K562 (cell line): ENCODE measurements around the gene C19orf47. TPM values are rescaled to one million over a fixed set of nuclear protein-coding genes. Genes with fewer than 3 reads are reported as not detected.

Experiments
- ATAC-seq: fragments of 200-7000 bp; cut with Tn5 transposase; 3 replicates; pipeline ENCODE4 v1.9.1; 2020; ENCODE audit warnings: moderate library complexity
- BruUV-seq: library from RNA; stranded (reverse); fragments of 400-500 nt; replicated peaks from 2 replicates; lab custom pipeline; 2021; lab: Mats Ljungman, UMichigan
- CTCF ChIA-PET: fragments of 300-600 bp; formaldehyde crosslinking; extraction: SDS; loops from one replicate; lab custom pipeline; 2021; ENCODE audit warnings: low intra/inter-chr PET ratio; lab: Yijun Ruan, JAX
- POLR2A ChIA-PET: fragments of 300-600, 350-650 bp; sonication (Branson Sonifier 250); formaldehyde crosslinking; extraction: SDS; loops from one replicate; lab custom pipeline; 2021; ENCODE audit warnings: antibody characterized with exemption, inconsistent platforms; lab: Yijun Ruan, JAX
- DNase-seq, 4 experiments: peaks; one replicate each; pipeline versions ENCODE4 v3.0.0 to v3.0.0-alpha.2; 2011 to 2018; ENCODE audit warnings: low spot score in 3 of 4, mixed read lengths in 3 of 4; ENCODE audit errors: extremely low read depth in 1 of 4
- FAIRE-seq: peaks from 2 replicates; lab custom pipeline; 2011; peaks lifted over from hg19 to GRCh38; lab: Jason Lieb, UNC
- H2AFZ ChIP-seq: 2 replicates; pipeline ENCODE4 v1.6.0; 2011; ENCODE audit warnings: low read depth, low read length, control low read depth, inconsistent platforms
- H3K27ac ChIP-seq: fragments of 200-600 bp; 3 replicates; pipeline ENCODE4 v1.8.0; 2011; ENCODE audit warnings: low read depth, mild to moderate bottlenecking, control low read depth, inconsistent platforms, low read length, moderate library complexity, mixed read lengths; ENCODE audit errors: extremely low read depth
- H3K27me3 ChIP-seq, 2 experiments: fragments of 300-600 bp in 1 of 2; 2 replicates in 1 of 2; 3 replicates in 1 of 2; pipeline versions ENCODE4 v1.6.0 to v1.8.0; 2011; ENCODE audit warnings: inconsistent platforms in 2 of 2, low read length in 2 of 2, mild to moderate bottlenecking in 1 of 2, mixed read lengths in 1 of 2, moderate library complexity in 1 of 2; ENCODE audit not compliant: control insufficient read depth in 2 of 2, insufficient read depth in 2 of 2
- H3K36me3 ChIP-seq: fragments of 300-600 bp; 3 replicates; pipeline ENCODE4 v1.8.0; 2011; ENCODE audit warnings: mild to moderate bottlenecking, low read length, inconsistent platforms; ENCODE audit not compliant: control insufficient read depth, insufficient read depth
- H3K4me1 ChIP-seq, 2 experiments: fragments of 200-600 bp in 1 of 2; replicated peaks in 1 of 2; 2 replicates in 1 of 2; 3 replicates in 1 of 2; pipeline versions ENCODE4 v1.5.1 to v1.8.0; 2011; ENCODE audit warnings: inconsistent platforms in 2 of 2, low read length in 2 of 2, mild to moderate bottlenecking in 1 of 2, mixed read lengths in 1 of 2, moderate library complexity in 1 of 2; ENCODE audit not compliant: control insufficient read depth in 2 of 2, insufficient read depth in 2 of 2
- H3K4me2 ChIP-seq: 2 replicates; pipeline ENCODE4 v1.6.1; 2011; ENCODE audit warnings: low read length, control low read depth, inconsistent platforms, mixed read lengths; ENCODE audit not compliant: insufficient read depth
- H3K4me3 ChIP-seq: fragments of 200-600 bp; sonication (generic), shearing (Covaris generic); 2 replicates; pipeline ENCODE4 v1.5.1; 2016; ENCODE audit warnings: control low read depth, inconsistent platforms
- H3K79me2 ChIP-seq: fragments of 200-600 bp; 3 replicates; pipeline ENCODE4 v1.8.0; 2011; ENCODE audit warnings: low read length, inconsistent platforms; ENCODE audit not compliant: control insufficient read depth, insufficient read depth
- H3K9ac ChIP-seq, 2 experiments: 2 replicates each; pipeline versions ENCODE4 v1.6.0 to v1.6.1; 2011; ENCODE audit warnings: low read depth in 2 of 2, low read length in 2 of 2, control low read depth in 1 of 2, inconsistent platforms in 1 of 2, mild to moderate bottlenecking in 1 of 2, mixed read lengths in 1 of 2; ENCODE audit not compliant: insufficient read depth in 1 of 2
- H3K9me1 ChIP-seq: one replicate; pipeline ENCODE4 v1.6.0; 2011; ENCODE audit warnings: inconsistent platforms, mild to moderate bottlenecking, low read length, moderate library complexity; ENCODE audit not compliant: control insufficient read depth, insufficient read depth
- H3K9me3 ChIP-seq: replicated peaks from 2 replicates; pipeline ENCODE4 v1.5.1; 2011; ENCODE audit warnings: low read depth, low read length, inconsistent platforms; ENCODE audit not compliant: control insufficient read depth, insufficient read depth
- H4K20me1 ChIP-seq: replicated peaks from 2 replicates; pipeline ENCODE4 v1.6.1; 2011; ENCODE audit warnings: low read length, inconsistent platforms, mixed read lengths; ENCODE audit not compliant: control insufficient read depth, insufficient read depth
- E2F8 ChIP-seq: fragments of 450-650 bp; IDR thresholded peaks from 2 replicates; pipeline ENCODE4 v1.7.1; 2018; ENCODE audit warnings: mild to moderate bottlenecking, low read depth; ENCODE audit not compliant: partially characterized antibody
- GTF3C2 ChIP-seq: IDR thresholded peaks from 3 replicates; pipeline ENCODE4 v1.6.1; 2011; ENCODE audit warnings: borderline replicate concordance, mild to moderate bottlenecking, moderate library complexity; ENCODE audit not compliant: insufficient read length; ENCODE audit errors: extremely low read depth
- ILK ChIP-seq: fragments of 450-650 bp; IDR thresholded peaks from 2 replicates; pipeline ENCODE4 v1.6.1; 2016; ENCODE audit warnings: missing genetic modification characterization, low read depth, mild to moderate bottlenecking, missing compliant biosample characterization, moderate library complexity, borderline replicate concordance
- MEF2A ChIP-seq: IDR thresholded peaks from 2 replicates; pipeline ENCODE4 v1.6.1; 2011; ENCODE audit warnings: low read depth, mild to moderate bottlenecking, low read length, moderate library complexity; ENCODE audit not compliant: control insufficient read depth
- MXI1 ChIP-seq: IDR thresholded peaks from 2 replicates; pipeline ENCODE4 v1.6.1; 2011; ENCODE audit warnings: low read depth, mild to moderate bottlenecking, improper control_type of control experiment, low read length
- PCBP2 ChIP-seq: fragments of 200-400 bp; formaldehyde crosslinking; IDR thresholded peaks from 2 replicates; pipeline ENCODE4 v1.6.1; 2018; ENCODE audit warnings: low read length, low read depth, mild to moderate bottlenecking, moderate library complexity; ENCODE audit not compliant: poor library complexity, severe bottlenecking
- SP1 ChIP-seq: sonication (generic); formaldehyde crosslinking; IDR thresholded peaks from 2 replicates; pipeline ENCODE4 v1.8.1; 2022; ENCODE audit warnings: mild to moderate bottlenecking, missing genetic modification reagents
- SREBF1 ChIP-seq: fragments of 150-350 bp; IDR thresholded peaks from 2 replicates; pipeline ENCODE4 v1.6.1; 2014; ENCODE audit warnings: antibody characterized with exemption, low read depth, low read length, borderline replicate concordance
- TBP ChIP-seq: optimal IDR thresholded peaks from 2 replicates; pipeline ENCODE3; 2011; ENCODE audit warnings: low read depth, low read length, improper control_type of control experiment
- WHSC1 ChIP-seq: IDR thresholded peaks from one replicate; pipeline ENCODE4 v1.6.1; 2012; ENCODE audit warnings: low read length, control low read depth, inconsistent platforms
- ZKSCAN8 ChIP-seq: fragments of 200-800 bp; sonication (Bioruptor generic); IDR thresholded peaks from 2 replicates; pipeline ENCODE4 v1.6.1; 2016; ENCODE audit warnings: missing genetic modification characterization, missing compliant biosample characterization
- ZNF143 ChIP-seq: sonication (generic); formaldehyde crosslinking; IDR thresholded peaks from 2 replicates; pipeline ENCODE4 v1.9.0; 2022; ENCODE audit warnings: mild to moderate bottlenecking, missing genetic modification reagents
- WGBS: fragments of 100-300 bp; shearing (Covaris generic); methylation state at CpG from one replicate; pipeline ENCODE4 v1.1.6; 2016; ENCODE audit warnings: low coverage, mixed read lengths; ENCODE audit not compliant: insufficient coverage; ENCODE audit errors: missing lambda C conversion rate; 5-methylcytosine and 5-hydroxymethylcytosine counted together
- in situ Hi-C: fragments of 300-500 bp; cut with MboI; formaldehyde crosslinking; loops from 4 replicates; pipeline ENCODE4 v1.15.0; 2018; ENCODE audit warnings: inconsistent platforms, mixed read lengths
- intact Hi-C: fragments of 100-400 bp; cut with micrococcal nuclease; formaldehyde crosslinking; loops from 2 replicates; pipeline ENCODE4 v1.14.2; 2022
- polyA plus RNA-seq, 8 experiments: library from polyadenylated mRNA; depleted of rRNA in 4 of 8; stranded (reverse) in 5 of 8; unstranded in 3 of 8; fragments of >200 nt; fragmentation: Nextera tagmentation in 2 of 8; fragmentation: Illumina TruSeq in 1 of 8; extraction: Ambion mirVana in 2 of 8; extraction: Trizol in 1 of 8; gene quantifications; 2 replicates each; pipeline versions ENCODE4 v1.2.1 to v1.2.3, GENCODE V29; 2011 to 2014; ENCODE audit warnings: inconsistent platforms in 1 of 8, missing spikeins in 1 of 8
- total RNA-seq, 7 experiments: library from RNA; depleted of rRNA in 6 of 7; stranded (reverse); fragments of >200 nt in 6 of 7; fragmentation: Illumina TruSeq in 2 of 7; extraction: Trizol in 2 of 7; gene quantifications; 2 replicates each; pipeline versions ENCODE4 v1.2.1 to v1.2.3, GENCODE V29; 2011 to 2021; ENCODE audit warnings: low replicate concordance in 1 of 7
- TF ChIP-seq, protein P1 (sequence below), 3 experiments: fragments of 200-800 bp in 1 of 3; sonication (Bioruptor generic) in 1 of 3; sonication (generic) in 1 of 3; formaldehyde crosslinking in 1 of 3; IDR thresholded peaks; 2 replicates each; pipeline versions ENCODE4 v1.6.1 to v1.8.0; 2016 to 2022; ENCODE audit warnings: mild to moderate bottlenecking in 2 of 3, missing compliant biosample characterization in 2 of 3, missing genetic modification characterization in 2 of 3, missing genetic modification reagents in 1 of 3
- TF ChIP-seq, protein P2 (sequence below): sonication (generic); formaldehyde crosslinking; IDR thresholded peaks from 2 replicates; pipeline ENCODE4 v1.8.0; 2022; ENCODE audit warnings: mild to moderate bottlenecking, missing genetic modification reagents

The C19orf47 gene
- total and polyA plus RNA-seq, 9 of the 15 experiments (the other 6 are each of a cell fraction or from before 2014, with no cell fraction given): 0.08 to 26.1 (median 14.7) TPM

DNA sequence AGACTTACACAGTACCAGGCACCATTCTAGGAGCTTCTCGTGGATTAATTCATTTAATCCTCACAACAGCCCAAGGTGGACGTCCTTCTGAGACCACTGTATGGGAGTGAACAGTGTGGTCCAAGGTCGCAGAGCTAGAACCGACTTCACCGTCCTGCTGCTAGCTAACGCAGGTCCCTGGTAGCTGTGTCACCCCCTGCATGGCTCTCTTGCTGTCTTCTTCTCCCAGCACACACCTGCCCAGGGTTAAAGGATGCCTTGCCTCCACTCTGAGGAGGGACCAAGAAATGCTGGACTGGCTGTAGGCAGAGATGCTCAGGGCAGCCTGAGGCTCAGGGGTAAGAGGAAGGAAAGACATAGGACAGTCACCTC, 66.0 kb downstream of the C19orf47 start:
- peaks cover 5% of the 10 kb centered on the region for H3K9me1 ChIP-seq
- no peaks in the 10 kb centered on the region; the same call in 1 of the 2 replicates for H4K20me1 ChIP-seq
- peaks cover 55 to 61% of the 10 kb centered on the region in 2 experiments for H3K4me1 ChIP-seq
- H3K27me3 ChIP-seq: no peaks in the 10 kb centered on the region
- BruUV-seq: no TSS peak
- no peaks in the 10 kb centered on the region for H3K9me3 ChIP-seq
- in situ Hi-C loops: no loop called here
- no peak overlapping the region for H3K4me3 ChIP-seq
- POLR2A ChIA-PET: interaction anchor here (1.0 to 5.1 kb wide), 3 partner anchors 8 to 84 kb away, joined by 3 to 19 read pairs (median 14); no protein-coding TSS in a partner anchor
- ATAC-seq: no peak
- peak overlapping the region; percentile 94; the same call in 1 of the 3 replicates for H3K27ac ChIP-seq
- CTCF ChIA-PET: no interaction called here
- 0 out of 2 replicates have a peak overlapping the region, but pooled peaks have one; percentile 1 for H3K4me2 ChIP-seq
- peaks cover 50% of the 10 kb centered on the region for H3K36me3 ChIP-seq
- peak overlapping the region in 1 of 2 experiments; percentile 15; a peak in 2 of 4 replicates for H3K9ac ChIP-seq
- H2AFZ ChIP-seq: no peak overlapping the region
- intact Hi-C loops: no loop called here
- no peak for DNase-seq
- WGBS: 95% methylated on average over 6 of the region's 6 CpGs
- FAIRE-seq: no peak
- H3K79me2 ChIP-seq: peaks cover 79% of the 10 kb centered on the region
- TF ChIP-seq ZKSCAN8 (CRISPR knock-in tag) (no peak), MXI1 (no peak), MEF2A (no peak), SREBF1 (no peak), ZNF143 (no peak), E2F8 (no peak), SP1 (CRISPR knock-in tag) (no peak), WHSC1 (no peak), GTF3C2 (no peak), TBP (no peak), ILK (tag) (no peak), PCBP2 (no peak)
- TF ChIP-seq, protein P1, sequence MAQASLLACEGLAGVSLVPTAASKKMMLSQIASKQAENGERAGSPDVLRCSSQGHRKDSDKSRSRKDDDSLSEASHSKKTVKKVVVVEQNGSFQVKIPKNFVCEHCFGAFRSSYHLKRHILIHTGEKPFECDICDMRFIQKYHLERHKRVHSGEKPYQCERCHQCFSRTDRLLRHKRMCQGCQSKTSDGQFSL (CRISPR knock-in tag; IDR thresholded peaks at IDR 0.05): no peak
- TF ChIP-seq, protein P1 (tag; IDR thresholded peaks at IDR 0.05): no peak
- TF ChIP-seq, protein P2, sequence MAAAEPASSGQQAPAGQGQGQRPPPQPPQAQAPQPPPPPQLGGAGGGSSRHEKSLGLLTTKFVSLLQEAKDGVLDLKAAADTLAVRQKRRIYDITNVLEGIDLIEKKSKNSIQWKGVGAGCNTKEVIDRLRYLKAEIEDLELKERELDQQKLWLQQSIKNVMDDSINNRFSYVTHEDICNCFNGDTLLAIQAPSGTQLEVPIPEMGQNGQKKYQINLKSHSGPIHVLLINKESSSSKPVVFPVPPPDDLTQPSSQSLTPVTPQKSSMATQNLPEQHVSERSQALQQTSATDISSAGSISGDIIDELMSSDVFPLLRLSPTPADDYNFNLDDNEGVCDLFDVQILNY: no peak
